ENCODE results near the gene LRRC4B. TPM values are rescaled to one million over a fixed set of nuclear protein-coding genes. Genes with fewer than 3 reads are reported as not detected.

The LRRC4B gene
- total RNA-seq, 1 experiment from 2014 or later = not detected

DNA sequence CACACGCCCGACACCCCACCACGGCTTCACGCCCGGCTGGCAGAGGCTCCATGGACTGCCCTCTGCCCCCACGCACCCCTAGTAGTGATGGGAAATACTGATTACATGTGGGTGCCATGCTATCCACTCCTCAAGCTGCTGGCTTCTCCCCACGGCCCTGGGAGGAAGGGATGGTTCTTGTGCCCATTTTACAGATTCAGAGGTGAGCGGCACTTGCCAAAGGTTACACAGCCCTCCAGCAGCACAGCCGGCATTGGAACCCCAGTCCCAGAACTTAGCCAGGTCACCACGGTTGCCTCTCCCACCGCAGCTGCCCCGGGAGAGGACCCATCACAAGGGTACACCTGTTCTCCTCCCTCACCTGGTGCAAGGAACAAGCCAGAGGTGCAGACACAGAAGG, 13.2 kb downstream of the LRRC4B start:
- peak overlapping the region; percentile 75 for H3K4me3 Mint-ChIP-seq (ENCODE audit: unreplicated experiment)

DNA sequence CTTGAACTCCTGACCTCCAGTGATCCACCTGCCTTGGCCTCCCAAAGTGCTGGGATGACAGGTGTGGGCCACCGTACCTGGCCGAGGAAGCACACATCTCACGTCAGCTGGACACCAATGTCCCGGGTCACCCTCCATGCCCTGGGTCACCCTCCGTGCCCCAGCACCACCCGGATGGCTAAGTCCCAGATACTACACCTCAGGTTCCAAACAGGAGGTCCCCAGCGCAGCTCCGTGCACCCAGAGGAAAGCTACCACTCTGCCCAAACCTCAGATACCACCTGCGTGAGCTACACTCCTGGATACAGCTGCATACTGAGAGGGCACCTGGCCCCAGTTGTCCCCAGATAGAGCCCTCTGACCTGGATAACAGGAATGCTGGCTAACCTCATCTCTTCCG, 14.0 kb downstream of the LRRC4B start:
- CTCF ChIA-PET = interaction anchor here (3.4 kb wide), 1 partner anchor 16 kb away, joined by 19 read pairs; no protein-coding TSS in a partner anchor
- DNase-seq (ENCODE audit: unreplicated experiment) = no peak
- intact Hi-C loops (cut with micrococcal nuclease) = no loop called here
- peaks cover 77% of the 10 kb centered on the region for H3K27me3 Mint-ChIP-seq (ENCODE audit: insufficient read depth, unreplicated experiment)
- no peak overlapping the region for H3K4me3 Mint-ChIP-seq (ENCODE audit: unreplicated experiment)
- no peak overlapping the region for H3K27ac Mint-ChIP-seq (ENCODE audit: low read depth, unreplicated experiment)
- TF ChIP-seq, protein P1, sequence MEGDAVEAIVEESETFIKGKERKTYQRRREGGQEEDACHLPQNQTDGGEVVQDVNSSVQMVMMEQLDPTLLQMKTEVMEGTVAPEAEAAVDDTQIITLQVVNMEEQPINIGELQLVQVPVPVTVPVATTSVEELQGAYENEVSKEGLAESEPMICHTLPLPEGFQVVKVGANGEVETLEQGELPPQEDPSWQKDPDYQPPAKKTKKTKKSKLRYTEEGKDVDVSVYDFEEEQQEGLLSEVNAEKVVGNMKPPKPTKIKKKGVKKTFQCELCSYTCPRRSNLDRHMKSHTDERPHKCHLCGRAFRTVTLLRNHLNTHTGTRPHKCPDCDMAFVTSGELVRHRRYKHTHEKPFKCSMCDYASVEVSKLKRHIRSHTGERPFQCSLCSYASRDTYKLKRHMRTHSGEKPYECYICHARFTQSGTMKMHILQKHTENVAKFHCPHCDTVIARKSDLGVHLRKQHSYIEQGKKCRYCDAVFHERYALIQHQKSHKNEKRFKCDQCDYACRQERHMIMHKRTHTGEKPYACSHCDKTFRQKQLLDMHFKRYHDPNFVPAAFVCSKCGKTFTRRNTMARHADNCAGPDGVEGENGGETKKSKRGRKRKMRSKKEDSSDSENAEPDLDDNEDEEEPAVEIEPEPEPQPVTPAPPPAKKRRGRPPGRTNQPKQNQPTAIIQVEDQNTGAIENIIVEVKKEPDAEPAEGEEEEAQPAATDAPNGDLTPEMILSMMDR (IDR thresholded peaks at IDR 0.05; ENCODE audit: unreplicated experiment) = no peak
- no TSS peak for BruUV-seq (replicated peaks)
- H3K4me1 Mint-ChIP-seq (ENCODE audit: insufficient read depth, unreplicated experiment) = peaks cover 6% of the 10 kb centered on the region
- POLR2A ChIA-PET = no interaction called here
- H3K9me3 Mint-ChIP-seq (ENCODE audit: unreplicated experiment) = no peaks in the 10 kb centered on the region
- no peaks in the 10 kb centered on the region for H3K36me3 Mint-ChIP-seq (ENCODE audit: insufficient read depth, unreplicated experiment)

More for the DNA sequence above, 13.2 kb downstream of the LRRC4B start:
- Mint-ChIP-seq H3K9me3 (ENCODE audit: unreplicated experiment) (no peaks in the 10 kb centered on the region), H3K27me3 (ENCODE audit: insufficient read depth, unreplicated experiment) (peaks cover 69% of the 10 kb centered on the region), H3K27ac (ENCODE audit: low read depth, unreplicated experiment) (no peak overlapping the region), H3K4me1 (ENCODE audit: insufficient read depth, unreplicated experiment) (peaks cover 6% of the 10 kb centered on the region), H3K36me3 (ENCODE audit: insufficient read depth, unreplicated experiment) (no peaks in the 10 kb centered on the region)
- TF ChIP-seq, protein P1 (IDR thresholded peaks at IDR 0.05; ENCODE audit: unreplicated experiment) = no peak
- intact Hi-C loops (cut with micrococcal nuclease) = loop anchor here (5.0 kb wide), 1 partner anchor 188 kb away; the partner anchor contains the start of gene NAPSA
- DNase-seq (ENCODE audit: unreplicated experiment) = no peak
- POLR2A ChIA-PET = no interaction called here
- CTCF ChIA-PET = interaction anchor here (0.6 to 3.4 kb wide), 7 partner anchors 11 to 198 kb away, joined by 3 to 19 read pairs (median 4); no protein-coding TSS in a partner anchor
- no TSS peak for BruUV-seq (replicated peaks)

DNA sequence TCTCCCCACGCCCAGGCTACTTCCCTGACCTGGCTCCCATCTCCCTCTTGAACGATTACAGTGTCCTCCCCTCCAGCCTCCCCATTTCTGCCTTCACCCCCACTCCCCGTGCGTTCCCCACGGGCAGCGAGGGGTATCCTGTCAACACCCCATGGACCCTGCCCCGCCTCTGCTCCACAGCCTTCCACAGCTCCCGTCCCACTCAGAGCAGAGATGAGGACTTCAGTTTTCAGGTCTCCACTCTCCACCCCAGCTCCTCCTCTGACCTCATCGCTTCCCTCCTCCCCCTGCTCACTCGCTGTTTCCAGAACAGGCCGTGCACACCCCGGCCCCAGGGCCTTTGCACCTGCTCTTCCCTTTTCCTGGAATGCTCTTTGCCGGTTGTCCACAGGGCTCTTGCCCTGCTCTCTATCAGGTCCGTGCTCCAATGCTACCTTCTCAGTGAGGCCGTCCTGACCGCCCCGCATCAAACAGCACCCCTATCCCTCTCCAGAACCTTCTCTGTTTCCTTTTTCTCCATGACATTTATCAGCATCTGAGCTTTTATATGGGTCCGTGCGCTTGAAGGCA, 15.0 kb downstream of the LRRC4B start:
- H3K4me1 Mint-ChIP-seq (ENCODE audit: insufficient read depth, unreplicated experiment) = peaks cover 6% of the 10 kb centered on the region
- intact Hi-C loops (cut with micrococcal nuclease) = no loop called here
- no peak overlapping the region for H3K27ac Mint-ChIP-seq (ENCODE audit: low read depth, unreplicated experiment)
- no peak overlapping the region for H3K4me3 Mint-ChIP-seq (ENCODE audit: unreplicated experiment)
- no peak for DNase-seq (ENCODE audit: unreplicated experiment)
- ChIA-PET CTCF (interaction anchor here (3.4 kb wide), 1 partner anchor 15 kb away, joined by 19 read pairs; no protein-coding TSS in a partner anchor), POLR2A (no interaction called here)
- peaks cover 86% of the 10 kb centered on the region for H3K27me3 Mint-ChIP-seq (ENCODE audit: insufficient read depth, unreplicated experiment)
- no peaks in the 10 kb centered on the region for H3K9me3 Mint-ChIP-seq (ENCODE audit: unreplicated experiment)
- BruUV-seq (replicated peaks) = no TSS peak
- TF ChIP-seq, protein P1 (IDR thresholded peaks at IDR 0.05; ENCODE audit: unreplicated experiment) = no peak
- no peaks in the 10 kb centered on the region for H3K36me3 Mint-ChIP-seq (ENCODE audit: insufficient read depth, unreplicated experiment)

DNA sequence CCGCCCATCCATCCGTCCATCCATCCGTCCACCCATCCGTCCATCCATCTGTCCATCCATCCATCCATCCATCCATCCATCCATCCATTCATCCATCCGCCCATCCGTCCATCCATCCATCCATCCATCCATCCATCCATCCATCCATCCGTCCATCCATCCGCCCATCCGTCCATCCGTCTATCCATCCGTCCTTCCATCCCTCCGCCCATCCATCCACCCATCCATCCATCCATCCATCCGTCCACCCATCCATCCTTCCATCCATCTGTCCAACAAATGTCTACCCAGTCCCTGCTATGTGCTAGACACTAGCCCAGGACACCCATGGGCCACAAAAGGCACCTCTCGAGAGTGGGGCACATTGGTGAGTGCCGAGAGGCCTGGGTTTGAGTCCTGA, 15.7 kb downstream of the LRRC4B start:
- no peak for DNase-seq (ENCODE audit: unreplicated experiment)
- TF ChIP-seq, protein P1 (IDR thresholded peaks at IDR 0.05; ENCODE audit: unreplicated experiment) = no peak
- BruUV-seq (replicated peaks) = no TSS peak
- ChIA-PET CTCF (no interaction called here), POLR2A (no interaction called here)
- Mint-ChIP-seq H3K27me3 (ENCODE audit: insufficient read depth, unreplicated experiment) (peaks cover 92% of the 10 kb centered on the region), H3K36me3 (ENCODE audit: insufficient read depth, unreplicated experiment) (no peaks in the 10 kb centered on the region), H3K4me3 (ENCODE audit: unreplicated experiment) (no peak overlapping the region), H3K9me3 (ENCODE audit: unreplicated experiment) (no peaks in the 10 kb centered on the region), H3K27ac (ENCODE audit: low read depth, unreplicated experiment) (no peak overlapping the region), H3K4me1 (ENCODE audit: insufficient read depth, unreplicated experiment) (peaks cover 6% of the 10 kb centered on the region)
- intact Hi-C loops (cut with micrococcal nuclease) = no loop called here
